NCI-H187 (cell line): Measurements from ENCODE around the gene AMOT.

Experiments
- DNase-seq, 2 experiments: peaks; one replicate each; lab custom pipeline; 2025; lab: John Stamatoyannopoulos, UW

AMOT gene

GRCh38 chrX:112802541-112802940 lies 38.1 kb downstream of the AMOT start:
- DNase-seq, result no peak

- no peak for DNase-seq
Measured at GRCh38 chrX:112800971-112801775, 39.5 kb downstream of the AMOT start.

GRCh38 chrX:112799425-112799824 lies 41.2 kb downstream of the AMOT start:
- DNase-seq, result no peak

- DNase-seq, result no peak
Measured at GRCh38 chrX:112798736-112799135, 41.9 kb downstream of the AMOT start.

- no peak for DNase-seq
Measured at GRCh38 chrX:112789931-112790330, 50.7 kb downstream of the AMOT start.

GRCh38 chrX:112786076-112786475 lies 54.6 kb downstream of the AMOT start:
- no peak for DNase-seq

- no peak for DNase-seq
Measured at GRCh38 chrX:112785344-112785743, 55.3 kb downstream of the AMOT start.

GRCh38 chrX:112784692-112785091 lies 55.9 kb downstream of the AMOT start:
- no peak for DNase-seq

- no peak for DNase-seq
Measured at GRCh38 chrX:112779139-112779538, 61.5 kb downstream of the AMOT start.

GRCh38 chrX:112774651-112775293 lies 65.9 kb downstream of the AMOT start:
- DNase-seq, result no peak

- no peak for DNase-seq
Measured at GRCh38 chrX:112774142-112774541, 66.5 kb downstream of the AMOT start.

- DNase-seq, result no peak
Measured at GRCh38 chrX:112769034-112769433, 71.6 kb downstream of the AMOT start.

GRCh38 chrX:112768563-112768962 lies 72.1 kb downstream of the AMOT start:
- DNase-seq, result no peak

- DNase-seq, result no peak
Measured at GRCh38 chrX:112766774-112767173, 73.9 kb downstream of the AMOT start.

- DNase-seq, result no peak
Measured at GRCh38 chrX:112761242-112762207, 79.1 kb downstream of the AMOT start.

GRCh38 chrX:112760697-112761096 lies 79.9 kb downstream of the AMOT start:
- no peak for DNase-seq

GRCh38 chrX:112759966-112760365 lies 80.7 kb downstream of the AMOT start:
- no peak for DNase-seq

GRCh38 chrX:112759512-112759911 lies 81.1 kb downstream of the AMOT start:
- DNase-seq, result no peak

GRCh38 chrX:112757946-112758345 lies 82.7 kb downstream of the AMOT start:
- no peak for DNase-seq

GRCh38 chrX:112753116-112753515 lies 87.5 kb downstream of the AMOT start:
- no peak for DNase-seq

GRCh38 chrX:112751076-112751475 lies 89.6 kb downstream of the AMOT start:
- no peak for DNase-seq

GRCh38 chrX:112746812-112747595 lies 93.6 kb downstream of the AMOT start:
- no peak for DNase-seq
